ENCODE measurements around the gene CHD5.

- TF ChIP-seq CTCF (IDR thresholded peaks at IDR 0.05) (no peak), CEBPB (IDR thresholded peaks at IDR 0.05) (no peak), JUN (IDR thresholded peaks at IDR 0.05) (no peak), BCL3 (IDR thresholded peaks at IDR 0.05) (no peak), BHLHE40 (IDR thresholded peaks at IDR 0.05; ENCODE audit: low read depth, low read length) (no peak), PHF8 (IDR thresholded peaks at IDR 0.05; ENCODE audit: borderline replicate concordance, low read depth) (no peak), SREBF2 (IDR thresholded peaks at IDR 0.05) (no peak), HOXA7 (CRISPR knock-in tag; IDR thresholded peaks at IDR 0.05) (no peak)
Observed at GRCh38 chr1:6208723-6209660, 28.9 kb upstream of the CHD5 start.
